HepG2 (cell line): ENCODE measurements around the gene CPPED1. TPM values are rescaled to one million over a fixed set of nuclear protein-coding genes. Genes with fewer than 3 reads are reported as not detected.
A peak's percentile ranks its signal among the peaks of the same experiment; 100 is the strongest.

Experiments used
- HIC2 ChIP-seq: sonication (generic); formaldehyde crosslinking; IDR thresholded peaks from 2 replicates; pipeline ENCODE4 v1.9.0; 2022; ENCODE audit warnings: low read depth, missing genetic modification reagents
- KDM5B ChIP-seq: sonication (generic); formaldehyde crosslinking; IDR thresholded peaks from 2 replicates; pipeline ENCODE4 v1.4.0; 2020; ENCODE audit warnings: missing genetic modification reagents, mild to moderate bottlenecking, borderline replicate concordance
- KLF15 ChIP-seq: sonication (generic); formaldehyde crosslinking; IDR thresholded peaks from 2 replicates; pipeline ENCODE4 v1.8.1; 2023; ENCODE audit warnings: borderline replicate concordance, mild to moderate bottlenecking, inconsistent platforms, missing genetic modification reagents, mixed read lengths
- NAIF1 ChIP-seq: sonication (generic); formaldehyde crosslinking; IDR thresholded peaks from 2 replicates; pipeline ENCODE4 v1.5.0; 2020; ENCODE audit warnings: mild to moderate bottlenecking, missing genetic modification reagents, borderline replicate concordance
- NFE2 ChIP-seq: sonication (generic); formaldehyde crosslinking; IDR thresholded peaks from 2 replicates; pipeline ENCODE4 v1.4.0; 2020; ENCODE audit warnings: missing genetic modification reagents
- NFYC ChIP-seq: IDR thresholded peaks from 2 replicates; pipeline ENCODE4 v1.6.1; 2016; ENCODE audit warnings: missing genetic modification reagents, missing compliant biosample characterization
- PHF21A ChIP-seq: sonication (generic); formaldehyde crosslinking; IDR thresholded peaks from 2 replicates; pipeline ENCODE4 v1.5.0; 2020; ENCODE audit warnings: mild to moderate bottlenecking, missing genetic modification reagents
- REPIN1 ChIP-seq: sonication (generic); formaldehyde crosslinking; IDR thresholded peaks from 2 replicates; pipeline ENCODE4 v1.8.0; 2022; ENCODE audit warnings: missing genetic modification reagents, low read depth, mild to moderate bottlenecking, borderline replicate concordance
- ZKSCAN5 ChIP-seq: sonication (generic); formaldehyde crosslinking; IDR thresholded peaks from 2 replicates; pipeline ENCODE4 v1.5.1; 2020; ENCODE audit warnings: mild to moderate bottlenecking, missing genetic modification reagents
- ZNF350 ChIP-seq: sonication (generic); formaldehyde crosslinking; IDR thresholded peaks from 2 replicates; pipeline ENCODE4 v1.4.0; 2020; ENCODE audit warnings: mild to moderate bottlenecking, low read depth, missing genetic modification reagents, borderline replicate concordance
- ZNF354B ChIP-seq: sonication (generic); formaldehyde crosslinking; IDR thresholded peaks from 2 replicates; pipeline ENCODE4 v1.8.0; 2022; ENCODE audit warnings: mild to moderate bottlenecking, missing genetic modification reagents
- ZNF549 ChIP-seq: sonication (generic); formaldehyde crosslinking; IDR thresholded peaks from 2 replicates; pipeline ENCODE4 v1.5.0; 2020; ENCODE audit warnings: missing genetic modification reagents
- ZNF607 ChIP-seq: sonication (generic); formaldehyde crosslinking; IDR thresholded peaks from 2 replicates; pipeline ENCODE4 v1.5.1; 2020; ENCODE audit warnings: missing genetic modification reagents, mild to moderate bottlenecking, borderline replicate concordance
- ZNF629 ChIP-seq: sonication (generic); formaldehyde crosslinking; conservative IDR thresholded peaks from 2 replicates; pipeline ENCODE4 v1.5.0; 2020; ENCODE audit warnings: missing genetic modification reagents
- ZNF639 ChIP-seq: conservative IDR thresholded peaks from 2 replicates; pipeline ENCODE4 v1.6.1; 2018; ENCODE audit warnings: missing genetic modification reagents
- ZNF775 ChIP-seq: sonication (generic); formaldehyde crosslinking; IDR thresholded peaks from 2 replicates; pipeline ENCODE4 v1.4.0; 2020; ENCODE audit warnings: missing genetic modification reagents, mild to moderate bottlenecking, moderate library complexity, borderline replicate concordance
- ZNF790 ChIP-seq: sonication (generic); formaldehyde crosslinking; IDR thresholded peaks from 2 replicates; pipeline ENCODE4 v1.8.0; 2022; ENCODE audit warnings: missing genetic modification reagents, mild to moderate bottlenecking, borderline replicate concordance
- polyA plus RNA-seq, 8 experiments: library from polyadenylated mRNA; depleted of rRNA in 3 of 8; stranded (reverse) in 7 of 8; unstranded in 1 of 8; fragments of >200 nt; fragmentation: Illumina TruSeq in 4 of 8; extraction: Trizol in 4 of 8; gene quantifications; 2 replicates each; pipeline versions ENCODE4 v1.2.1 to v1.2.3, GENCODE V29; 2011 to 2016; ENCODE audit warnings: low read depth in 4 of 8, missing spikeins in 1 of 8, mixed read lengths in 1 of 8; ENCODE audit not compliant: insufficient read depth in 1 of 8
- total RNA-seq, 5 experiments: library from RNA; depleted of rRNA; stranded (reverse); fragments of >200 nt; fragmentation: Illumina TruSeq; extraction: Trizol; gene quantifications; 2 replicates each; pipeline ENCODE4 v1.2.3, GENCODE V29; 2016; ENCODE audit warnings: low read depth in 1 of 5
- TF ChIP-seq, protein P1 (sequence below): IDR thresholded peaks from 2 replicates; pipeline ENCODE4 v1.6.1; 2018; ENCODE audit warnings: missing genetic modification reagents, mild to moderate bottlenecking, missing compliant biosample characterization
- TF ChIP-seq, protein P2 (sequence below): sonication (generic); formaldehyde crosslinking; IDR thresholded peaks from 2 replicates; pipeline ENCODE4 v1.5.1; 2020; ENCODE audit warnings: missing genetic modification reagents, mild to moderate bottlenecking, borderline replicate concordance
- TF ChIP-seq, protein P3 (sequence below): sonication (generic); formaldehyde crosslinking; conservative IDR thresholded peaks from 2 replicates; pipeline ENCODE4 v1.4.0; 2020; ENCODE audit warnings: missing genetic modification reagents

Gene CPPED1
- total and polyA plus RNA-seq, 2 of the 13 experiments (the other 11 are each of a cell fraction or from before 2014, with no cell fraction given), result 66.6 to 71.3 TPM

DNA sequence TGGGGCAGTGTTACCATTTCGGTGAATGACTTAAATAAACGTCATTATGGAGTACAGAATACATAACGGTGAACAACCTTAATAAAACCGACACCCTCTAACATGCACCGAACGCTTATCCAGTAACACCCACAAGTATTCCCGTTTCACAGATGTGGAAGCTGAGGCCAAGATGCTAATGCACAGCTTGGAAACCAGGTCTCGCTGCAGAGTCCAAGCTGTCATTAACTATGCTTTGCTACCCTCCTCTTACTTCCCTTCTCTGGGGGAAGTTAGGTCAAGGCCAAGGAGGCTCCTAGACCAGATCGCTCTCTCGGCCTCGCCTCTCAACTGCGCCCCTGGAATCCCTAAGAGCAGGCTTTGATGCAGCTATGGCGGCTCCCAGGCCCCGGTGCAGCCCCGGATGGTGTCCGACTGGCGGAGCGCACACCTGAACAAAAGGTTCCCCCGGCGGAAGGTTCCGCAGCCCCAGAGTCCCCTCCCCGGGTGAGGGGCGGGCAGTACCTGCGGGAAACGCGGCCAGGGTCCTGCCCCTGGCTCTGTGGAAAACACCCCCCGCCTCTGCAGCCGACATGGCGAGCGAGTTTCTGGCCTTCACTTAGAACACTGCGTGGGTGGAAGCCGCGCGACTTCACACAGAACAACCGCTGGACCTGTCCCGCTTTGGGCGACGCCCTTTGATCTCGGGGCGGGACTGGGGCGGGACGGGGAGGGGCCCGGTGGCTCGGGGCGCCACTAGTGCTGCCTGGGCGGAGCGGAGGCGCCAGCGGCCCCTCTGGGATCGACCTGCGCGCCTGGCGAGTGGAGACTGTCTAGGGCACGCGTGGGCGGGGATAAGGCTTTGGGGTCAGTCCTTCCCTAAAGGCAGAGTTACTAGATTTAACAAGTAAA is at the start of gene CPPED1 (continued):
- TF ChIP-seq ZNF790, result no peak; the same call in 1 of the 2 replicates
- peak; percentile 51; the same call in 1 of the 2 replicates for TF ChIP-seq NFYC (CRISPR knock-in tag)
- TF ChIP-seq, protein P1, sequence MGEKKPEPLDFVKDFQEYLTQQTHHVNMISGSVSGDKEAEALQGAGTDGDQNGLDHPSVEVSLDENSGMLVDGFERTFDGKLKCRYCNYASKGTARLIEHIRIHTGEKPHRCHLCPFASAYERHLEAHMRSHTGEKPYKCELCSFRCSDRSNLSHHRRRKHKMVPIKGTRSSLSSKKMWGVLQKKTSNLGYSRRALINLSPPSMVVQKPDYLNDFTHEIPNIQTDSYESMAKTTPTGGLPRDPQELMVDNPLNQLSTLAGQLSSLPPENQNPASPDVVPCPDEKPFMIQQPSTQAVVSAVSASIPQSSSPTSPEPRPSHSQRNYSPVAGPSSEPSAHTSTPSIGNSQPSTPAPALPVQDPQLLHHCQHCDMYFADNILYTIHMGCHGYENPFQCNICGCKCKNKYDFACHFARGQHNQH, result peak; percentile 99
- peak; percentile 68; the same call in 1 of the 2 replicates for TF ChIP-seq ZKSCAN5 (CRISPR knock-in tag)
- peak; percentile 99 for TF ChIP-seq KDM5B
- TF ChIP-seq REPIN1, result peak; percentile 99
- peak; percentile 100 for TF ChIP-seq ZNF629 (CRISPR knock-in tag)
- TF ChIP-seq PHF21A (CRISPR knock-in tag), result peak; percentile 99
- no peak for TF ChIP-seq ZNF549
- TF ChIP-seq, protein P2, sequence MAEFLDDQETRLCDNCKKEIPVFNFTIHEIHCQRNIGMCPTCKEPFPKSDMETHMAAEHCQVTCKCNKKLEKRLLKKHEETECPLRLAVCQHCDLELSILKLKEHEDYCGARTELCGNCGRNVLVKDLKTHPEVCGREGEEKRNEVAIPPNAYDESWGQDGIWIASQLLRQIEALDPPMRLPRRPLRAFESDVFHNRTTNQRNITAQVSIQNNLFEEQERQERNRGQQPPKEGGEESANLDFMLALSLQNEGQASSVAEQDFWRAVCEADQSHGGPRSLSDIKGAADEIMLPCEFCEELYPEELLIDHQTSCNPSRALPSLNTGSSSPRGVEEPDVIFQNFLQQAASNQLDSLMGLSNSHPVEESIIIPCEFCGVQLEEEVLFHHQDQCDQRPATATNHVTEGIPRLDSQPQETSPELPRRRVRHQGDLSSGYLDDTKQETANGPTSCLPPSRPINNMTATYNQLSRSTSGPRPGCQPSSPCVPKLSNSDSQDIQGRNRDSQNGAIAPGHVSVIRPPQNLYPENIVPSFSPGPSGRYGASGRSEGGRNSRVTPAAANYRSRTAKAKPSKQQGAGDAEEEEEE, result peak; percentile 94; the same call in 1 of the 2 replicates
- no peak; the same call in none of the 2 replicates for TF ChIP-seq ZNF775 (CRISPR knock-in tag)
- TF ChIP-seq NAIF1 (CRISPR knock-in tag), result peak; percentile 90
- TF ChIP-seq NFE2 (CRISPR knock-in tag), result peak; percentile 45; the same call in 1 of the 2 replicates
- TF ChIP-seq KLF15 (CRISPR knock-in tag), result peak; percentile 81; the same call in 1 of the 2 replicates
- peak; percentile 96 for TF ChIP-seq ZNF639 (CRISPR knock-in tag)
- TF ChIP-seq ZNF350 (CRISPR knock-in tag), result peak; percentile 100
- peak; percentile 95 for TF ChIP-seq ZNF354B (CRISPR knock-in tag)
- TF ChIP-seq, protein P3, sequence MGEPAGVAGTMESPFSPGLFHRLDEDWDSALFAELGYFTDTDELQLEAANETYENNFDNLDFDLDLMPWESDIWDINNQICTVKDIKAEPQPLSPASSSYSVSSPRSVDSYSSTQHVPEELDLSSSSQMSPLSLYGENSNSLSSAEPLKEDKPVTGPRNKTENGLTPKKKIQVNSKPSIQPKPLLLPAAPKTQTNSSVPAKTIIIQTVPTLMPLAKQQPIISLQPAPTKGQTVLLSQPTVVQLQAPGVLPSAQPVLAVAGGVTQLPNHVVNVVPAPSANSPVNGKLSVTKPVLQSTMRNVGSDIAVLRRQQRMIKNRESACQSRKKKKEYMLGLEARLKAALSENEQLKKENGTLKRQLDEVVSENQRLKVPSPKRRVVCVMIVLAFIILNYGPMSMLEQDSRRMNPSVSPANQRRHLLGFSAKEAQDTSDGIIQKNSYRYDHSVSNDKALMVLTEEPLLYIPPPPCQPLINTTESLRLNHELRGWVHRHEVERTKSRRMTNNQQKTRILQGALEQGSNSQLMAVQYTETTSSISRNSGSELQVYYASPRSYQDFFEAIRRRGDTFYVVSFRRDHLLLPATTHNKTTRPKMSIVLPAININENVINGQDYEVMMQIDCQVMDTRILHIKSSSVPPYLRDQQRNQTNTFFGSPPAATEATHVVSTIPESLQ (CRISPR knock-in tag), result peak; percentile 93; the same call in 1 of the 2 replicates
- peak; percentile 96 for TF ChIP-seq ZNF607 (CRISPR knock-in tag)
- peak; percentile 81 for TF ChIP-seq HIC2 (CRISPR knock-in tag)
